Activated naive CD8-positive, alpha-beta T cell treated with anti-CD3 and anti-CD28 coated beads for 36 hours (primary cell): Measurements from ENCODE around the gene HOXC12. TPM values are rescaled to one million over a fixed set of nuclear protein-coding genes. Genes with fewer than 3 reads are reported as not detected.

Experiments
- DNase-seq: peaks from one replicate; pipeline ENCODE4 v3.0.0; 2021
- H3K27ac Mint-ChIP-seq: one replicate; pipeline ENCODE4 v1.8.0; 2022; ENCODE audit warnings: mild to moderate bottlenecking, moderate library complexity, mixed read lengths
- H3K27me3 Mint-ChIP-seq: one replicate; pipeline ENCODE4 v1.8.0; 2022; ENCODE audit warnings: mild to moderate bottlenecking, mixed read lengths
- H3K36me3 Mint-ChIP-seq: one replicate; pipeline ENCODE4 v1.8.0; 2021; ENCODE audit warnings: mild to moderate bottlenecking, mixed read lengths
- H3K4me1 Mint-ChIP-seq: one replicate; pipeline ENCODE4 v1.8.0; 2021; ENCODE audit warnings: mixed read lengths
- H3K4me3 Mint-ChIP-seq: one replicate; pipeline ENCODE4 v1.8.0; 2022; ENCODE audit warnings: mild to moderate bottlenecking, moderate library complexity, mixed read lengths
- H3K9me3 Mint-ChIP-seq: one replicate; pipeline ENCODE4 v1.8.0; 2022; ENCODE audit warnings: mixed read lengths
- total RNA-seq, 2 experiments: library from RNA; stranded (reverse); gene quantifications; one replicate each; pipeline ENCODE4 v1.2.3, GENCODE V29; 2021

The HOXC12 gene
- total RNA-seq: not detected

- peaks cover 97% of the 10 kb centered on the region for H3K27me3 Mint-ChIP-seq
- no peak for DNase-seq
- peaks cover 22% of the 10 kb centered on the region for H3K4me1 Mint-ChIP-seq
- H3K4me3 Mint-ChIP-seq: no peak within 1 kb of the TSS
- no peak within 1 kb of the TSS for H3K27ac Mint-ChIP-seq
- no peaks in the 10 kb centered on the region for H3K36me3 Mint-ChIP-seq
- peaks cover 1% of the 10 kb centered on the region for H3K9me3 Mint-ChIP-seq
These were observed at the start of gene HOXC12 for GRCh38 chr12:53954694-53955035. HOXC12 (plus strand) TSS chr12:53954903; CDS start chr12:53954930, 27 bp downstream.

- no peaks in the 10 kb centered on the region for H3K4me1 Mint-ChIP-seq
- H3K4me3 Mint-ChIP-seq: no peak overlapping the region
- no peaks in the 10 kb centered on the region for H3K9me3 Mint-ChIP-seq
- DNase-seq: no peak
- H3K36me3 Mint-ChIP-seq: no peaks in the 10 kb centered on the region
- H3K27me3 Mint-ChIP-seq: peaks cover 47% of the 10 kb centered on the region
- H3K27ac Mint-ChIP-seq: no peak overlapping the region
These were observed 47.6 kb upstream of the HOXC12 start for GRCh38 chr12:53907103-53907502.

DNA sequence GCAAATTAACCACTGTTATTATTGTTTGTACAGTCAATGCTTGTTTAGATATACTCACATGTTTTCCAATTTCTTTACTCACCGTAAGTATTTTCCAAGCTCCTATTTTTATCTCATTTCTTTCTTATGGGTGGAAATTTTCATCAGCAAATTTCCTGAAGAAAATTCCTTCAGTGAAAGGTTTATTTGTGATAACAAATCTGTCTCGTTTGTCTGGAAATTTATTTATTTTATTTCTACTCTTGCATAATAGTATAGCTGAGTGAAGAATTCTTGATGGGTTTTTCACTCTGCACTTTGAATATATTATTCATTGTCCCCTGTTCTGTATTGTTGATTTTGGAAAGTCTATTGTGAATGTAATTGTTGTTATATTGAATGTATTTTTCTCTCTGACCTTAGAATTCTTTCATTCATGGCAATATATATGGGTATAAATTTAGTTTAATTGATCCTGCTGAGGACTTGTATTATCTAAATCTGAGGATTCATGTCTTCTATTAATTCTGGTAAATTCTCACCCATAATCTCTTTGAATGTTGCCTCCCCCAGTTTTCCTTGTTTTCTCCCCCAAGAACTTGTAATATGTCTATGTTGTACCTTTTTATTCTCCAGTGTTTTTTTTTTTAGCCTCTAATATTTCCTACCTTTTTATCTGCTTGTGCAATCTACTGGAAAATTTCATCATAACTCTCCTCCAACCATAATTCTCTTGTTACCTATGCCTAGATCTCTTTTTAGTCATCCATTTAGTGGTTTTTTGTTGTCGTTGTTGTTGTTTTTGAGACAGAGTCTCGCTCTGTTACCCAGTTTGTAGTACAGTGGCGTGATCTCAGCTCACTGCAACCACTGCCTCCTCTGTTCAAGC, 37.7 kb upstream of the HOXC12 start:
- H3K4me3 Mint-ChIP-seq: no peak overlapping the region
- peaks cover 71% of the 10 kb centered on the region for H3K27me3 Mint-ChIP-seq
- no peaks in the 10 kb centered on the region for H3K9me3 Mint-ChIP-seq
- DNase-seq: no peak
- no peaks in the 10 kb centered on the region for H3K36me3 Mint-ChIP-seq
- H3K27ac Mint-ChIP-seq: no peak overlapping the region
- H3K4me1 Mint-ChIP-seq: no peaks in the 10 kb centered on the region

- peaks cover 4% of the 10 kb centered on the region for H3K4me1 Mint-ChIP-seq
- no peak overlapping the region for H3K4me3 Mint-ChIP-seq
- H3K36me3 Mint-ChIP-seq: no peaks in the 10 kb centered on the region
- H3K27ac Mint-ChIP-seq: no peak overlapping the region
- peaks cover 5% of the 10 kb centered on the region for H3K9me3 Mint-ChIP-seq
- peaks cover 92% of the 10 kb centered on the region for H3K27me3 Mint-ChIP-seq
- no peak for DNase-seq
These were observed 29.9 kb upstream of the HOXC12 start for GRCh38 chr12:53924521-53925405.

- H3K27me3 Mint-ChIP-seq: peaks cover 95% of the 10 kb centered on the region
- H3K27ac Mint-ChIP-seq: no peak overlapping the region
- peaks cover 4% of the 10 kb centered on the region for H3K4me1 Mint-ChIP-seq
- H3K9me3 Mint-ChIP-seq: peaks cover 5% of the 10 kb centered on the region
- no peak overlapping the region for H3K4me3 Mint-ChIP-seq
- DNase-seq: no peak
- no peaks in the 10 kb centered on the region for H3K36me3 Mint-ChIP-seq
These were observed 27.3 kb upstream of the HOXC12 start for GRCh38 chr12:53927220-53928029.

DNA sequence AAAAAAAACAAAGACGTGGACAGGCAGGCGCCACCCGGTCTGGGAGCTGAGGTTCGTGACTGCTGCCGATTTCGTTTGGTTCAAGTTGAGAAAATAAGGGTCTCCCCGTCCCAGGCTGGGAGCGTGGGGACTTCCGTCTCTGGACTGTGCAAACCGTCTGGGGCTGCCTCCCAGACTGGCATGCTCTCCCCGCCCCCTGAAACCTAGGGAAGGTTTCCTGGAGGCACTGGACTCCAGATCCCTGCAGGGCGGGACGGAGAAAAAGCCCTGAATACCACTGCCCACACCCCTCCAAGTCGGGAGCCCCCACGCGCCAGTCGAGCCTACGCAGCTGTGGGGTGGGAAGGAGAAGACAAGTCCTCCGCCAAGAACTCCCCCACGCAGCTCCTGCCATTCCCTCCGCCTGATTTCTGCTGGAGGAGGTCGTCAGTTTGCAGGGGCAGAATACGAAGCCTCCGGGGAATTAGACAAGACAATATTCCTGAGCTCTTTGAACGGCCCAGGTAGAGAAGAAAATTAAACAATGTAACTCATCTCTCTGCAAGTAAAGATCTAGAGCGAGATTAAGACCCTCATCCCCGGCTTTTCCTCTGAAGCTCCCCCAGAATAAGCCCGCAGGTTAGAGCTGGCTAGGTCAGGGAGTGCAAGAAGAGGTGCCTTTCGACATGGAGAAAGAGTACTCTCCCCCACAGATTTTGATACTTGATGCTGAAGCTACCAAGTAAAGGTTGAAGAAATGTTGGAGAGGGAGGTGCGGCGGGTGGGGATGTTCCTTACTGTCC, 26.5 kb upstream of the HOXC12 start:
- no peak overlapping the region for H3K4me3 Mint-ChIP-seq
- no peak for DNase-seq
- peaks cover 4% of the 10 kb centered on the region for H3K4me1 Mint-ChIP-seq
- H3K9me3 Mint-ChIP-seq: peaks cover 5% of the 10 kb centered on the region
- H3K36me3 Mint-ChIP-seq: no peaks in the 10 kb centered on the region
- H3K27me3 Mint-ChIP-seq: peaks cover 97% of the 10 kb centered on the region
- no peak overlapping the region for H3K27ac Mint-ChIP-seq

GRCh38 chr12:53929527-53929926, 25.2 kb upstream of the HOXC12 start:
- no peak for DNase-seq
- Mint-ChIP-seq H3K4me1 (peaks cover 4% of the 10 kb centered on the region), H3K27ac (no peak overlapping the region), H3K9me3 (peaks cover 5% of the 10 kb centered on the region), H3K27me3 (peaks cover 97% of the 10 kb centered on the region), H3K4me3 (no peak overlapping the region), H3K36me3 (no peaks in the 10 kb centered on the region)

DNA sequence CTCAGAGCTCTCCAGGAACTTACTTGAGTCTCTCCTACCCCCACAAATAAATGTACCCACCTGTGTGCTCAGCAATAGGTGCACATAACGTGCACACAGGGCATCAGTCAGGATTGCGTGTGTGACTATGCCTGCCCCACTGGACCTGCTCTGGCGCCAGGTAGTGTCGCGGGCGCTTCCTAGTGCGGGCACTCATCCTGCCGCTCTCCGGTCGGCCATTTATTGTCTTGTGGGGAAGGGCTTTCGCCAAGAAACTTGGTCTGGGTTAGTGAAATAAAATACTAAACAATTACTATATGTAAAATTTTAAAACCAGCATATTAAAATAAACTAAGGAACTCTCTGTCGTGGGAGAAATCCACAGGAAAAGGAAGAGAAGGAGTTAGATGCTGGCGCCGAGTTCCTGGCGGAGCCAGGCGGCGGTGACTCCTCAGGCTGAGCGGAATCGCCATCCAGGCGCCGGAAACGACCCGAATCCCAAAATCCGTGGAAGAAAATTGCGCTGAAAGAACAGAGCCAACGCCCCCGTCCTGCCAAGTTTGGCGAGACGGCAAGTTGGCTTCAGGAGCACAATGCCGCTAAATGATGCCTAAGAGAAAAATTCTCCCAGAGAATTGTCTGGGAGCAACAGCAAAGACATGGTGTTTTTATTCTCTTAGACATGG, 24.0 kb upstream of the HOXC12 start:
- Mint-ChIP-seq H3K27me3 (peaks cover 97% of the 10 kb centered on the region), H3K36me3 (no peaks in the 10 kb centered on the region), H3K9me3 (peaks cover 5% of the 10 kb centered on the region), H3K4me3 (no peak overlapping the region), H3K27ac (no peak overlapping the region), H3K4me1 (peaks cover 12% of the 10 kb centered on the region)
- DNase-seq: no peak

GRCh38 chr12:53931844-53932581, 22.7 kb upstream of the HOXC12 start:
- DNase-seq: no peak
- Mint-ChIP-seq H3K4me3 (no peak overlapping the region), H3K27ac (no peak overlapping the region), H3K36me3 (no peaks in the 10 kb centered on the region), H3K9me3 (peaks cover 5% of the 10 kb centered on the region), H3K4me1 (peaks cover 19% of the 10 kb centered on the region), H3K27me3 (peaks cover 97% of the 10 kb centered on the region)

GRCh38 chr12:53932915-53933314, 21.8 kb upstream of the HOXC12 start:
- H3K27me3 Mint-ChIP-seq: peaks cover 97% of the 10 kb centered on the region
- no peak for DNase-seq
- no peak overlapping the region for H3K27ac Mint-ChIP-seq
- no peak overlapping the region for H3K4me3 Mint-ChIP-seq
- no peaks in the 10 kb centered on the region for H3K36me3 Mint-ChIP-seq
- peaks cover 17% of the 10 kb centered on the region for H3K4me1 Mint-ChIP-seq
- H3K9me3 Mint-ChIP-seq: peaks cover 5% of the 10 kb centered on the region

GRCh38 chr12:53935383-53936341, 19.0 kb upstream of the HOXC12 start:
- Mint-ChIP-seq H3K36me3 (no peaks in the 10 kb centered on the region), H3K9me3 (no peaks in the 10 kb centered on the region), H3K27me3 (peaks cover 94% of the 10 kb centered on the region), H3K4me3 (peak overlapping the region; percentile 63), H3K27ac (no peak overlapping the region), H3K4me1 (peaks cover 24% of the 10 kb centered on the region)
- DNase-seq: no peak

DNA sequence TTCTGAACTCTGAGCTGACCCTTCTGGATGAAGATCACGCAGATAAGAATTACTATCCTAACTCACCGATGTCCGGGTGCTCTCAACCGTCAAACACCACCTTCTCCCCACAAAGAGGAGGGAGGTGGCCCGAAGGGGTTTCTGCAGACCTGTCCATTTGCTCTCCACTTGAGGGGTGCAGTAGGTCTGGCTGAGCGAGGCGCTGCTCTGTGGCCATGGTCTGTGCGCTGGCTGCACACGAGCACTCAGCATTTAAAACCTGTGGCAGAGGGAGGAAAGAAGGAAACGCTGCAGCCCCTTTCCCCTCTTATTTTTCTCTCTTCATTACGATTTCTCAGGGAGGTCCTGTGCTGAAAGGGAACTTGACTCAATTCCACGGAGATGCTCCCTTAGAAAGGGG, 17.6 kb upstream of the HOXC12 start:
- Mint-ChIP-seq H3K36me3 (no peaks in the 10 kb centered on the region), H3K4me3 (no peak overlapping the region), H3K9me3 (no peaks in the 10 kb centered on the region), H3K4me1 (peaks cover 24% of the 10 kb centered on the region), H3K27me3 (peaks cover 95% of the 10 kb centered on the region), H3K27ac (no peak overlapping the region)
- no peak for DNase-seq
